Stimulated activated CD8-positive, alpha-beta memory T cell treated with anti-CD3 and anti-CD28 coated beads, Interleukin-12 subunit alpha, Interleukin-12 subunit beta, amount 100 ng/mL, for 24 hours (primary cell): ENCODE measurements around the gene FRK.
"Not testable (repeated sequence)": the region's sequence is repeated elsewhere in the genome, so short reads cannot be mapped to it uniquely, and the experiment has no call there.

ENCODE experiments used
- DNase-seq: peaks from one replicate; pipeline ENCODE4 v3.0.0-alpha.2; 2020; ENCODE audit errors: extremely low read depth

FRK gene

DNA sequence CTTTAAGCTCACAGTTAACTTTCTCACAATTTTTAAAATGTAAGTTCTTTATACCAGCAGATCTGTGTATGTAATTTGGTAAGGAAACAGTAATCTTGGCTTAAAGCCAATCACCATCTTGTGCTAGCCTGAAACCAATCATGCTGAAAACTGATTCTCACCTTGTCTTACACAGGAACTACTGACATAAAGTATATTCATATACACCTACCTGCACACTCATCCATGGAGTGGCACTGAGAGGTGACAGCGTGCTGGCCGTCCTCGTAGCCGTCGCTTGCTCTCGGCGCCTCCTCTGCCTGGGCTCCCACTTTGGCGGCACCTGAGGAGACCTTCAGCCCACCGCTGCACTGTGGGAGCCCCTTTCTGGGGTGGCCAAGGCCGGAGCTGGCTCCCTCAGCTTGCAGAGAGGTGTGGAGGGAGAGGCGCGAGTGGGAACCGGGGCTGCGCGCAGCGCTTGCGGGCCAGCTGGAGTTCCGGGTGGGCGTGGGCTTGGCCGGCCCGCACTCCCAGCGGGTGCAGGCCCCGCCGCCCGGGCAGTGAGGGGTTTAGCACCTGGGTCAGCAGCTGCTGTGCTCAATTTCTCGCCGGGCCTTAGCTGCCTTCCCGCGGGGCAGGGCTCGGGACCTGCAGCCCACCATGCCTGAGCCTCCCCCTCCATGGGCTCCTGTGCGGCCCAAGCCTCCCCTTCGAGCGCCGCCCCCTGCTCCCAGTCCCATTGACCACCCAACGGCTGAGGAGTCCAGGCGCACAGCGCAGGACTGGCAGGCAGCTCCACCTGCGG lies 171.8 kb downstream of the FRK start:
- DNase-seq: not testable (repeated sequence)

DNA sequence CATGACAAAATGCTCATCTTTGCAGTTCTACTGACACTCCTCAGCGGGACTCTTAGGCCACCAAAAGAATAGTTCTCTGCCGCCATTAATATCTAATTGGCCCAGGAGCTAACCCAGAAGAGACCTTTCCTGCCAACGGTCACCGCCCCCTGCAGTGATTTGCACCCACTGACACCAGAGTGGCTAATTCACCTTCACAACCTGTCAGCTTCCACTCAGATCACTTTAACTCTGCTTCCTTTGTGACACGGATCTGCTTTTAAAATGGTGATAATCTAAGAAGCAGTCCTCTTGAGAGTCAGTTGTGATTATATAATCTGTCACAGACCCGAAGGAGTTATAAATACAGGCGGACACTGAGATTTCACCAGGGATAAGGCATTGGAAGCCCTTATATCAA lies 172.8 kb downstream of the FRK start:
- no peak for DNase-seq

DNA sequence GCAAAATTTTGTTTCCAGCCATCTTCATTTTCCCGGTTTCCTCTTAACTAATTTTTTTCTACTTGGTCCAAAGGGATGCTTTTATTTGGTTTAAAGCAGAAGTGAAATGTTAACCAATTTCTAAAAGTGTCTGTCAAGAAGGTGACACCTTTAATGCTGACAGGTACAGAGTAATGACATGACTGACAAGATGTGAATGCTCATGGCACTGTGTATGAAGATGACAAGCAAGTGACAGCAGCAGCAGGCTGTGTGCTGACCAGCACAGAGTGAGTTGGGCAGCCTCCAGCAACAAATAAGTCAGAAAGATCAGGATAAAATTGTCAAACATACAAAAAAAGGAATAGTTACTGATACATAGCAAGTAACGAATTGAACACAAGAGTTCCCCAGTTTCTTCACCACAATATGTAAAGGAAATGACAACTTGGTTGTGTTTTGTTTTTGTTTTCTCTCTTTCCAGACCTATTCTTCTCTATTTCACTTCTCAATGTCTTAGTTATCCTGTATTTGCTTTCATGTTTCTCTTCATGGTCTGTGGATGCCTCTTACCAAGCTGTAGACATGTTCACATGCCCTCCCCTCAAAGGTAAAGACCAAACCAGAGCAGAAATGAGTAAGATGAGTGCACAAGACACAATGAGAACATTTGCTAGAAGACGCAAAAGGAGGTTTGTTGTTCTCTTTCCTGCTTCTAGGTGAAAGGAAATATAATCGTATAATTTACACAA lies 174.9 kb downstream of the FRK start:
- DNase-seq: no peak

GRCh38 chr6:115882771-115883170 lies 177.9 kb downstream of the FRK start:
- no peak for DNase-seq

- DNase-seq: no peak
These were observed 178.5 kb downstream of the FRK start for GRCh38 chr6:115882174-115882573.
